Ishikawa (cell line): ENCODE data around the gene KCNJ3.

Experiments used
- EP300 ChIP-seq: IDR thresholded peaks from 2 replicates; pipeline ENCODE4 v1.6.1; 2012; ENCODE audit warnings: borderline replicate concordance
- YY1 ChIP-seq: IDR thresholded peaks from 2 replicates; pipeline ENCODE4 v1.6.1; 2012; ENCODE audit warnings: low read depth

GRCh38 chr2:154882725-154883124 is 184.2 kb downstream of the KCNJ3 start:
- TF ChIP-seq EP300 (no peak), YY1 (no peak)
